GM10266 (cell line): ENCODE results near the gene SH3TC1.

Source experiments
- DNase-seq: peaks from one replicate; pipeline ENCODE4 v3.0.0; 2012; ENCODE audit errors: extremely low spot score
- CTCF ChIP-seq: IDR thresholded peaks from 2 replicates; pipeline ENCODE4 v1.5.1; 2012; ENCODE audit warnings: mild to moderate bottlenecking, low read depth; ENCODE audit not compliant: control insufficient read depth, insufficient read depth; ENCODE audit errors: missing control alignments

The SH3TC1 gene

GRCh38 chr4:8230891-8231290 lies 31.8 kb downstream of the SH3TC1 start:
- no peak for TF ChIP-seq CTCF
- no peak for DNase-seq

- DNase-seq = no peak
- TF ChIP-seq CTCF = no peak
These were observed 32.5 kb downstream of the SH3TC1 start for GRCh38 chr4:8231551-8232049.

- no peak for DNase-seq
- no peak for TF ChIP-seq CTCF
These were observed 33.7 kb downstream of the SH3TC1 start for GRCh38 chr4:8232748-8233147.

GRCh38 chr4:8233672-8234484 lies 34.8 kb downstream of the SH3TC1 start:
- no peak for DNase-seq

GRCh38 chr4:8234715-8235114 lies 35.6 kb downstream of the SH3TC1 start:
- no peak for TF ChIP-seq CTCF
- DNase-seq = no peak

More at GRCh38 chr4:8233672-8234484, 34.8 kb downstream of the SH3TC1 start:
- TF ChIP-seq CTCF = no peak

GRCh38 chr4:8235224-8235623 lies 36.1 kb downstream of the SH3TC1 start:
- DNase-seq = no peak
- no peak for TF ChIP-seq CTCF

GRCh38 chr4:8235686-8236085 lies 36.6 kb downstream of the SH3TC1 start:
- no peak for TF ChIP-seq CTCF
- DNase-seq = no peak
